Activated CD8-positive, alpha-beta memory T cell treated with anti-CD3 and anti-CD28 coated beads, Interleukin-2, amount 50 U/mL, for 48 hours (primary cell): Measurements from ENCODE around the gene KCNJ13.

Experiments used
- DNase-seq: peaks from one replicate; pipeline ENCODE4 v3.0.0-alpha.2; 2020

KCNJ13 gene

DNA sequence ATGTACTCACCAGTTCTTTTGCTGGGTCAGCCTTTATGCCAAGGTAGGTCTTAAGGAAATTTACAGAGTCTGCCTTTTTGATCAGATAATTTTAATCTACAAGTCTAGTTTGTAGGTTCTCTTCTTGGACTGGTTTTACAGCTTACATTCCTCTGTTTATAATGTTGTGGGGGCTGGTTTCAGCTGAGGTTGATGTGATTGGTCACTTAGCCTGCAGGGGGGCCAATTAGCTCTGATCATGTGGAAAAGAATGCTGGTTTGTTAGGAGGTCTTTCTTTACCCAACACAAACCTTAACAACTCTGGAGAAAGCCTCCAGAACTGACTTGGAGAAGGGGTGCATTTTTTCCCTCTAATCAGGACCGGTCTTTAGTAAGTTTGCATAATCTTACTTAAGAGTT lies at the start of gene KCNJ13:
Gene KCNJ13, minus strand, starts transcription at position 131 of the 400 bp plus-strand sequence. CDS start 5,203 bp downstream, outside the sequence.
- no peak for DNase-seq

- DNase-seq = no peak
Measured at GRCh38 chr2:232817756-232818155, 41.4 kb upstream of the KCNJ13 start.

- DNase-seq = no peak
Measured at GRCh38 chr2:232816657-232817056, 40.3 kb upstream of the KCNJ13 start.

- no peak for DNase-seq
Measured at GRCh38 chr2:232815569-232815968, 39.2 kb upstream of the KCNJ13 start.

DNA sequence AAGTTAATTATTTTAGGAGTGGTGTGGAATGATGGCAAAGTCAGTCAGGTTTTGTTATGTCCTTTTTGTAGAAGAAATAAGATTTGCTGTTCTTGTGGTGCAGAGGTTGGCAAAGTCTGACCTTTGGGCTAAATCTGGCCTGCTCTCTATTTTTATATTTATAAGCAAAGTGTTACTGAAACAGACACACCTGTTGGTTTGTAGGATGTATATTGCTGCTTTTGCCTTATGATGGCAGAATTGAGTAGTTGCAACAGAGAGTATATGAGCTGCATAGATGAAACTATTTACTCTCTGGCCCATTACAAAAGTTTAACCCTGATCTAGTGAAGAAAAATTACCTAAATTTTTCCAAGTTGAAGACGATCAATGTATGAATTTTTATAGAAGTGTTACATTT lies 34.1 kb upstream of the KCNJ13 start:
- no peak for DNase-seq

- no peak for DNase-seq
Measured at GRCh38 chr2:232809349-232810124, 33.2 kb upstream of the KCNJ13 start.

- DNase-seq = no peak
Measured at GRCh38 chr2:232802091-232802490, 25.7 kb upstream of the KCNJ13 start.

- DNase-seq = no peak
Measured at GRCh38 chr2:232800166-232800565, 23.8 kb upstream of the KCNJ13 start.

GRCh38 chr2:232798187-232798586 lies 21.8 kb upstream of the KCNJ13 start:
- no peak for DNase-seq

- no peak for DNase-seq
Measured at GRCh38 chr2:232795920-232796319, 19.6 kb upstream of the KCNJ13 start.

GRCh38 chr2:232794981-232795380 lies 18.6 kb upstream of the KCNJ13 start:
- DNase-seq = no peak

DNA sequence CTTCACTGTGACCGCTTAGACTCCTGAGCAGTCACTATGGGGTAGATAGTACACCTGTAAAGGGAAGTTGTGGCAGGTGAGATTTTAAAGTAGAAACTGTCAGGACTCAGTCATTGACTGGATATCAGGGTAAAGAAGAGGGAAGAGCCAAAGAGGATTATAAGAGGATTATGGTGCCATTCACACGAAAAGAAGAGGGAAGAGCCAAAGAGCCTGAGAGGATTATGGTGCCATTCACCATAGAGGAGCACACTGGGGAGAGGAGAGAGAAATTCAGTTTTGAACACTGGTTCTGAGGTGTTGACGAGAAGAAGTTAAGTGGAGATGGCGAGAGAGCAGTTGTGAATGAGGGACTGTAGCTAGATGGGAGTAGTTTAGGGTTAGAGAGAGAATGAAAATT lies 16.9 kb upstream of the KCNJ13 start:
- DNase-seq = no peak

DNA sequence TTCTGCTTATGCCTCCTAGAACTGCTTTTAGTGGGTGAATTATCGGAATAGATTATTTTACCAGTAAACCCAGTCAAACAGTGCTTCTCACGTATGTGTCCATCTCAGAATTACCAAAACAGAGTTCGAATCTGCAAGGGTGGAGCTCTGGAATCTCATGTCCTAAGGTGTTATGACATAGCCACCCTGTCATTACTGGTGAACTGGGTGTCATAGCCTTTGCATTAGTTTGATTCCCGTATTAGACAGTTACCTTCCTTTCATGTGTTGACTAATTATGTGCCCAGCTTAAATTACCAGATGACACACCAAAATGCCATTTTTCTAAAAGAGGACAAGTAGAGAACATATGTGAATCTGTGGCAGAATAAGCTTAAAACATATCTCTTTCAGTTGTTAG lies 15.2 kb upstream of the KCNJ13 start:
- no peak for DNase-seq

GRCh38 chr2:232789082-232789481 lies 12.7 kb upstream of the KCNJ13 start:
- no peak for DNase-seq

DNA sequence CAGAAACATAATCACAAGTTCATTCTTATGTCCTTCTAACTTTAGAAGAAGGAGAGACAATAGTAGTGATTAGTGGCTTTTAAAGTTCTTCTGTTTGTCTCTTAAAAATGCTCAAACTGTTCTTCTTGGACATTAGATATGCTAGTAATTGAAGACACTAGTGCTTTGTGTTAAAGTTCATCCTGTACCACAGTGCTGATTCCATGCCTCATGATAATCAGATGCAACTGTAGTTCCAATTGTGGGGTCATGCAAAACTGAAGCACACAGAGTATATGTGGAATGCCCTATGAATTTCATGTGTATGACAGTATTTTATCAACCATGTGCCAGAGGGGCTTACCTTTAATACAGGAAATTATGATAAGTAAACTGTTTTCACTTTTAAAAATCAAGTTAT lies 11.4 kb upstream of the KCNJ13 start:
- DNase-seq = no peak

- DNase-seq = no peak
Measured at GRCh38 chr2:232783278-232783677, 6.9 kb upstream of the KCNJ13 start.

GRCh38 chr2:232781765-232782164 lies 5.4 kb upstream of the KCNJ13 start:
- DNase-seq = no peak

DNA sequence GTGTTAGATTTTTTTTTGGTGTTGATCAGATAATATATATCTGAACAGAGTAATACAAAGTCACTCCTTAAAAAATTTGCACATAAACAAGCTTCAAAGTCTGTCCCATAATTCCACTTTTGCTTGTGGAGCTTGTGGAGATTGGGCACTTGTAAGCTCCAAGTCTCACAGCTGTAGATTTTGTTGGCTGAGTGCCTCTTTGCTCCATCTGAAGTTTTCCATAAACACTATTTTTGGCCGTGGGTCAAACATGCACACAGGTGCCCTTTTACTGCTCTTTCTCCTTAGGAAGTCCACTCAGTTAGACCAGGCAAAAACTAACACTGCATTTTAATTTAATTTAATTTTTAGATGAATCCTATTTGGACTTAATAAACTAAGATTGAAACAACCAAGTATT lies 3.6 kb upstream of the KCNJ13 start:
- DNase-seq = no peak

GRCh38 chr2:232779465-232779864 lies 3.1 kb upstream of the KCNJ13 start:
- DNase-seq = no peak

GRCh38 chr2:232777276-232777675 lies 911 bp upstream of the KCNJ13 start:
- no peak for DNase-seq

- no peak for DNase-seq
Measured at GRCh38 chr2:232773815-232774214, 2.5 kb downstream of the KCNJ13 start.

DNA sequence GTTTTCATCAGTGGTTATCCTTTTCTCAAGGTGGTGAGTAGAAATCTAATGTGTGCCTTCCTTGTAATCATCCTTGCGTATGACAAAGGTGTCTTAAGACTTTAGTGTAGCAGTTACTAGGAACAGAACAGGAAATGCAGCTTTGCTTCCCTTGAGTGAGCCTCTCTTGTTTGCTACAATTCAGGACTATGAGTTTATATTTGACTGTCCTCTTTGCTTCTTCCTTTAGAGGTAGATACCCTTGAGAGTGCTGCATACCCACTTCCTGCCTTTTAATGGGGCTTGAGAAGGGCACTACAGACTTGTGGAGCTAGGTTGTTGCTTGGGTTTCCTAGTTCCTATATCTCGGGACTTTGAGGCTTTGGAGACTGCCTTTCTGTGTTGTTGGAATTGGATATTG lies 3.8 kb downstream of the KCNJ13 start:
- no peak for DNase-seq

DNA sequence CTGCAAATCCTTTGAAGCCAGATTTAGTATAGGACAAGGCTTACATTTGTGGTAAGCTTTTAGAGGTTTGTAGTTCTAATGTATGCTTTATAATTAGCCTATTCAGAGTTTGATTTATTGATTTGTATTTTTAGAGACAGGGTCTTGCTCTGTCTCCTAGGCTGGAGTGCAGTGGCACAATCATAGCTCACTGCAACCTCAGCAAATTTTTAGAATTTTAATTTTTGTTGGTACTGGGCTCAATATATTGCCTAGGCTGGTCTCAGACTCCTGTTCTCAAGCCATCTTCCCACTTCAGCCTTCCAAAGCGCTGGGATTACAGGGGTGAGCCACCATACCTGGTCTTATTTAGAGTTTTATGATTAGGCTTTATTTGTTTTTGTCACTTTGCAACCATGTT lies 4.5 kb downstream of the KCNJ13 start:
- DNase-seq = no peak

GRCh38 chr2:232770207-232770606 lies 6.2 kb downstream of the KCNJ13 start:
- no peak for DNase-seq

DNA sequence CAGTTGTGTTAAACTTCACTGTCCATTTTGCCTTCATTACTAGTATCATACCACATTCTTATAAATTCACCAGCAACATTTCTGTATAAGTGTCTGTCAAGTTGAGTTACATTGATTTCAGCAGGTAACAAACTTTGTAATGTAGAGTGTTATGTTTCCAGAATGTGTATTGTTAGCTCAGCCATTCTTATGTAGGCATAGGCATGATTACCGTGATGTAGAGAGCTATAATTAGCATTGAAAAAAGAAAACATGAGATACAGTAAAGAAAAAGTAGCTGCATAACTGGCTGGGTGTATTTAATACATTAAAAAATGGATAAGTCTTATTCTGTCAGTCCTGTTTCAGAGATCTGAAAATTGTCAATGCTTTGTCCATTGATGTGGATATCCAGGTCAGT lies 8.5 kb downstream of the KCNJ13 start:
- no peak for DNase-seq
